KOPT-K1 (cell line): Measurements from ENCODE around the gene ANK2.
A peak's percentile ranks its signal among the peaks of the same experiment; 100 is the strongest.

ENCODE experiments used
- H3K27ac ChIP-seq: fragments of 200-600 bp; sonication (generic); 2 replicates; pipeline ENCODE4 v1.5.1; 2016; ENCODE audit warnings: antibody characterized with exemption, mild to moderate bottlenecking, low read depth, low read length; ENCODE audit not compliant: poor library complexity, severe bottlenecking
- H3K36me3 ChIP-seq: fragments of 200-600 bp; sonication (generic); 2 replicates; pipeline ENCODE4 v1.5.1; 2017; ENCODE audit warnings: antibody characterized with exemption, mild to moderate bottlenecking, low read length, moderate library complexity; ENCODE audit not compliant: insufficient read depth
- H3K9me3 ChIP-seq: fragments of 200-600 bp; sonication (generic); 2 replicates; pipeline ENCODE4 v1.5.1; 2017; ENCODE audit warnings: antibody characterized with exemption, low read length, mild to moderate bottlenecking; ENCODE audit not compliant: insufficient read depth, poor library complexity, severe bottlenecking

ANK2 gene

DNA sequence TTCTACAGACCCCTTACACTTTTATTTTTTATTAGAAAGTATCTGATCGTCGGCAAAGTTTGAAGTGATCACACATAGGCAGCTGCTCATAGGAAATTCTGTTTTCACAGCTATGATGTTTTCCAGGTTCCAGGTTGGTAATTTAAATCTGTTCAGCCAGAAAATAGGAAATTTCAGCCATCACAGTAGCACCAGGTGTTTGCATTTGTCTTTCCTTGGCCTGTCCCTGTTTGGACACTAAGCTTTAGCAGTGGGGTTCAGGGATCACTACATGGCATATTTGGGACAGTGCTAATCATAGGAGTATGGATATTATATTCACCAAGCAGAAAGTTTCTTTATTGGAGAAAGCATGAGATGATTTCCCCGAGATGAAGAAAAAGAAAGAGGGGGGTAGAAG, 92.9 kb downstream of the ANK2 start:
- Histone ChIP-seq H3K36me3 (no peaks in the 10 kb centered on the region), H3K27ac (no peak overlapping the region), H3K9me3 (no peaks in the 10 kb centered on the region)

DNA sequence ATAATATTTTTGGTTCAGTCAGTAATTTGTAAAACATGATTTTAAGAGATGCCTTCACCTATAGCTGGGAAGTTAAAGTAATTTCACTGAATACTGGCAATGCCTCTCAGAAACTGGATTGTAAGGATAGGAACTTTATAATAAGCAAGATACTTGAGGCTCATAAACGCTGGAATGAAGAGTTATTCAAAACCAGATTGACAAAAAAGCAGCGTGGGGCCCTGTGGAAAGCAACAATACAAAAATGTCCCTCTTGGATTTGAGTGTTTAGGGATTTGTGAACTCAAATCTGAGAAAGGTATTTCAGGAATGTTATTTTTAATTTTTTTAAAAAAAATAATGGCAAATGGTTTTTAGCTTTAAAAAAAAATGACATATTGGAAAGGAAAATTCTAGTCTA, 94.6 kb downstream of the ANK2 start:
- no peaks in the 10 kb centered on the region for H3K36me3 ChIP-seq
- H3K9me3 ChIP-seq, result no peaks in the 10 kb centered on the region
- no peak overlapping the region for H3K27ac ChIP-seq

DNA sequence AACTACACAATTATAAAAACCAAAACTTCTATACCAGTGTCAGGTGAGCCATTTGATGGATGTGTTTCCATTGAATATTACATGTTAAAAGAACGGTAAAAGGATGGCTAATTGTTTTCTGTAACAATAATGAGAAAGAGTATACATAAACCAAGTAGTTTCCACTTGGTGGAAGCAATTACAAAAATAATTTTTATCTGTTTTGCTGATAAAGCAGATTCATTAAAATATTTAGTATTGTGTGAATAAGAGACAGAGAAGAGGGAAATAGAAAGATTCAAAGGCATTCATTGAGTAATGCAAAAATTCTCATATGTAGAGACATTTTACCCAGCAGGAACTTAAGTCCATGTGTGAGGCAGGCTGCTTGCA, 95.7 kb downstream of the ANK2 start:
- Histone ChIP-seq H3K36me3 (no peaks in the 10 kb centered on the region), H3K27ac (no peak overlapping the region), H3K9me3 (no peaks in the 10 kb centered on the region)

DNA sequence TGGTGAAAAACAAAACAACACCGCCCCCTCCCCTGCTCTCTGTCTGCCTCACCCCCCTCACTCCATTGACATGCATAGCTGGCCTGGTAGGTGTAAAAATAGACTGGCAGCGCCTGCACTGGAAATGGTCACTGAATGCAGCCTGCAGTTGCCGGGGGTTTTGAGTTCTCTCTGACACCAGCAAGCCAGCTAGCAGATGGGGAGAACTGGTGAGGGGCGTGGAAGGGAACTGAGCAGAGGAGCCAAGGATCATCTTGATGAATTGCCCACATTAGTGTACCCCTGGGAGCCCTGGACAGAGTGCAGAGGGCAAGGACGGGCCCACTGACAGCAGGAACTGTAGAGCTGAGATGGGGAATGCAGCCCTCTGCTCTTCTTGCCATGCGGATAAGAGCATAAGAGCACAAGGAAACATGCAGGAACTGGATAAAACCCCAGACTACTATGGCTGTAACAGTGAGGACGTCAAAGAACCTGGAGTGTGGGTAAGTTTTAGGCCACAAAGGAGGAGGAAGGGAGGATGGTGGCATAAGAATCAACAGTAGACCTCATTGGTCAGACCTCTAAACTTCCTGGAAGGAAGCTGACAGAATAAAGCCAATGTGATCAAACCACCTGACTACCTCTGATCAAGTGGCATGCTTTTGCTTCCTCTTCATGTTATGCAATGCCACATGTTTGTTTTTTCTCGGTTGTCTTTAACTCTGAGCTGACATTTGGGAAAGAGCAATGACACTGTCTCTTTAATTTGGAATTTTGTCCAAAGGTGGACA, 96.3 kb downstream of the ANK2 start:
- no peaks in the 10 kb centered on the region for H3K9me3 ChIP-seq
- no peaks in the 10 kb centered on the region for H3K36me3 ChIP-seq
- H3K27ac ChIP-seq, result no peak overlapping the region

DNA sequence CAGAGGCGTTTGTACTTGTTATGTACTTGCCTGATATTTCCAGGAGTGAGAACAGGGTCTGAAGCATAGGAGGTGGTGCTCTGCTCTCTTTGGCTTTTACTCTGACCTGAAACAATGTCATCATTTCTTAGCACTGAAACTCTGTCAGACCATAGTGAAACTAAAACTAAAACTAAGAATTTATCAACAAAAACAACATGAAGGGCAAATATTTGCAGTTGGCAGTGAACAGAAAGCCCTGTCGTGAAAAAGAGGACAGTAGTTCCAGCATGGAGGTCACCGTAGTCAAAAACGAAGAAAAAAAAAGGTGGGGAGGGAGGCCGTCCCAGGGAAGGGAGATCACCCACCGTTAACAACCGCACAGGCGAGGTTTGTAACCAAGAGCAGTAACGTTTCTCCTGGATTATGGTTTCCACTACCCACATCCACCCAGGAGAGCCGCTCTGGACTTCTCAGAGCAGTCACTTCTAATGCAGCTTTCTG, 97.5 kb downstream of the ANK2 start:
- H3K27ac ChIP-seq, result peak overlapping the region; percentile 53

DNA sequence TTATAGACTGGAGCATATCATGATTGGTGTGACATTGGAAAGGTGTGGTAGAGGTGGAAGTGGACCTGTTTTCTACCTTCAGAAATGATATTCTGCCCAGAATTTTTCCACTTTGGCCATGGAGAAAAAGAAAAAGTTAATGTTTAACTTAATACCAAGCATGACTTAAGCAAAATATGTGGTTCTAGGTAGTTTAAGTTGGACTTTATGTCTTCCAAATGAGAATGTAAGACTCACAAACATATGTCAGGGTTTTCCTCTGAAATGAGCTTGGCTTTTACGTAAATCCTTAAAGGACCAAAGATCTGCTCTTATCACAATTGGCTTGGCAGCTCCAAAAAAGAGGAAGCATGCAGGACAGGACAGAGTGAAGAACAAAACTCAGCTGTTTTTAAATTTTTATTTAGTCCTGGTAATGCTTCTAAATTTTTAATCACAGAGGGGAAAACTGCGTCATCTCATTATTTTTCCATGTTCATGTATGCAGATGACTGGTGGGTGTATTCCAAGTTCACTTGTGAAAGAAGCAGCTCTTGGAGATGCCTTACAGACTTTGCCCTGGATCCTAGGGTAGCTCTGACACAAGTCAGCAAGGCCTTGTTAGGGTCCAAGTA, 98.2 kb downstream of the ANK2 start:
- H3K27ac ChIP-seq, result peak overlapping the region; percentile 53

More for the DNA sequence above, 97.5 kb downstream of the ANK2 start:
- Histone ChIP-seq H3K36me3 (no peaks in the 10 kb centered on the region), H3K9me3 (no peaks in the 10 kb centered on the region)

DNA sequence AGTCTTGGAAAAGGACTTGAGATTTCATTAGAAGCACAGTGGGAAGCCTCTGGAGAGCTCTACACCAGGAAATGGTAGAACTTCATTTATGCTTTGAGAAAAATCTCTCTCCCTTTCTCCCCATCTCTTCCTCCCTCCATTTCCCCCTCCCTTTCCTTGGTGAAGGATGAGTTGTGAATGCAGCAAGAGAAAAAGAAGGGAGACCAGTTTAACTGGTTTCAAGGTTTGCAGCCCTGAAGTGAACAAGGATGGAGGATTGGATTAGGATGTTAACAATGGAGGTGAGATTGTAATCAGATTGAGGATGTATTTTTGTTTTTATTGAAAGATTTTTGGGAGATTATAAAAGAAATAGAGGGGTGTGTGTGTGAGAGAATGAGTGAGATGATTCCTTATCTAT, 99.5 kb downstream of the ANK2 start:
- Histone ChIP-seq H3K27ac (no peak overlapping the region), H3K36me3 (no peaks in the 10 kb centered on the region), H3K9me3 (no peaks in the 10 kb centered on the region)

More for the DNA sequence above, 98.2 kb downstream of the ANK2 start:
- H3K9me3 ChIP-seq, result no peaks in the 10 kb centered on the region
- H3K36me3 ChIP-seq, result no peaks in the 10 kb centered on the region

DNA sequence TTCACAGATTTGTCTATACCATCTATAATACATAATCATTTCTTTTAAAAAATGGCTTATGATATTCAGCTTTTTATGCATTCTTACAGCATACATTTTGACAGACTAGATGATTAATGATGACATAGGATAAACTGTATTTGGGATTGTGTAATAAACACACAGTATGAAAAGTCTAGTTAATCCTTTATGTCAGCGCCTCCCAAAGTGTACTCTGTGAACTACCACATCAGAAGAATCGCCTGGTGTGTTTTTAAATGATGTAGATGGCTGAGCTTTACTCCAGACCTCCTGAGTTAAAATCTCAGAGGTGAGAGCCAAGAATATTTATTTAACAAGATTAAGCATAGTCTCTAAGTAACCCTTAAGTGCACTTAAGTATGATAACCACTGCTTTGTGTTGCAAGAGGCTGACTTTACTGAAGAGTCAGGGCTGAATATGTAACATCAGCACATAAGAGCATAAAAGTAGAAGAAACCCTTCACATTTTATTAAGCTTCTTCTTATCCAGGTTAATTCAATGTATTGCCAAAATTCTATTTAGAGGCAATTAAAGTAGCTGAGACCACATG, 104.2 kb downstream of the ANK2 start:
- no peaks in the 10 kb centered on the region for H3K9me3 ChIP-seq
- no peaks in the 10 kb centered on the region for H3K36me3 ChIP-seq
- no peak overlapping the region for H3K27ac ChIP-seq

DNA sequence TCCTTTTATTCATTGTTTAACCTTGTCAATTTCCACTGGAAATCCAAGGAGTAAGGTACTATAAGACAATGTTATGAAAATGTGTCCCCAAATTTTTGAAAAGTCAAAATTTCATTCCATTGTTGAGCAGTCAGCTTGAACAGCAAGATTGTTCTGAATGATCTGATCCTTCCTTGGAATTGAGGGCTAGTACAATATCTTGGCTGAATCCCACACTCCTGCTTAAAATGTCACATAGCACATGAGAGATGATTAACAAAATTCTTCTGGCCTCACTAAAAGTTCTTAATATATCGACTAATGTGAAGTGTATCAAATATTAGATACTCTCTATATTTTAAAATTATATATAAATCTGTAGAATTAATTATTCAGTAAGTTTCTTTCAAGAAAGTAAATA, 104.8 kb downstream of the ANK2 start:
- Histone ChIP-seq H3K9me3 (no peaks in the 10 kb centered on the region), H3K27ac (no peak overlapping the region), H3K36me3 (no peaks in the 10 kb centered on the region)

DNA sequence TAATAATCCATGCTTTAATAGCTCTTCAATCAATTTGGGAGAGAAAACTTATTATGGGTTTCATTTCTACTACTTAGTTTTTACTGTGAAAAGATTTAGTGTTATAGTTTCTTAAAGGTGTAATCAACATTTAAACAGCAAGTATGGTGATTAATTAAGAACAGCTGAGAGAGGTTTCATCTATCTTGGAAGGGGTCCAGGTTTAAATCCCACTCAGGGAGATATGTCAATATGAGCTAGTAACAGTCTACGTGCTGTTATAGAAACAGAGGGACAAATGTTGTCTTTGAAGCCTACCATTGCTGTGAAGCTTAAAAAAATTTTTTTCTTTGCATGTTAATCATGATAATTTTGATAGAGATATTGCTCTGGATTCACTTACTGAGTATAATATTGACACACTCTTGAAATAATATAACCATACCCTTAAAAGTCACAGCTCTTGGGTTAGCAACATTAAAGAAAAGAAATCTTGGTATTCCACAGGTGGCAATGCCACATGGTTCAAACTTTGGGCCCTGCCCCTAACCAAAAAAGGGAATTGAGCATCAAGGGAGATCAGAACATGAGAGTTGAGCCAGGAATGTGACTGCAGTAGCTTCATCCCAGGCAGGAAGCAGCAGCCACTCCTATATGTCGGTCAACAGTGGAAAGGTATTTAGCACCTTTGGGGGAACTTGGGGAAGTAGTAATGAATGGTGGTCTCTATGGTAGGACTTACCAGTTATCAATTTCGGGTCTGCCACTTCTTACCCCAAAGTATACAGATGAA, 107.8 kb downstream of the ANK2 start:
- H3K9me3 ChIP-seq, result no peaks in the 10 kb centered on the region
- no peaks in the 10 kb centered on the region for H3K36me3 ChIP-seq
- H3K27ac ChIP-seq, result no peak overlapping the region

DNA sequence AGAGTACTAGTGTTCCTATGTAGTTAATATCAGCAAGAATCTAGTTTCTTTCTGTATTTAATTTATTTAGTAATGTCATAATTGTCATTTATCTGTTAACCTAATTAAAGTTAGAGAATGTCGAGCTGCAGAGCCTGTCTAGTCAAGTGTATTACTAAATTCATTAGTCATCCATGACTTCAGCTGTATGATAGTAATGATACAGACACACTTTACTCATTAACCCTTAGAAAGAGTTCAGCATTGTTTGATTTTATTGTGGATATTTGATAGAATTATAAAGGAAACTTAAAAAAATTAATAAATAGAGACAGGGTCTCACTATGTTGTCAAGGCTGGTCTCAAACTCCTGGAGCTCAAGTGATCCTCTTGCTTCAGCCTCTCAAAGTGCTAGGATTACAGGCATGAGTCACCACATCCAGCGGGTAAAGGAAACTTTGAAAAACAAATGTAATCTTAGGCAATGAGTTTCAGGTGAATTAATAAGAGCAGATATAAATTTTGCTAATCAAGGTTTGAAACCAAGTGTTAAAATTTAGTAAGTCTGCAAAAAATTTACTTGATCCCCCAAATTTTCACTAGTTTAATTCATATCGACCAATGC, 110.6 kb downstream of the ANK2 start:
- H3K36me3 ChIP-seq, result no peaks in the 10 kb centered on the region
- no peak overlapping the region for H3K27ac ChIP-seq
- no peaks in the 10 kb centered on the region for H3K9me3 ChIP-seq

DNA sequence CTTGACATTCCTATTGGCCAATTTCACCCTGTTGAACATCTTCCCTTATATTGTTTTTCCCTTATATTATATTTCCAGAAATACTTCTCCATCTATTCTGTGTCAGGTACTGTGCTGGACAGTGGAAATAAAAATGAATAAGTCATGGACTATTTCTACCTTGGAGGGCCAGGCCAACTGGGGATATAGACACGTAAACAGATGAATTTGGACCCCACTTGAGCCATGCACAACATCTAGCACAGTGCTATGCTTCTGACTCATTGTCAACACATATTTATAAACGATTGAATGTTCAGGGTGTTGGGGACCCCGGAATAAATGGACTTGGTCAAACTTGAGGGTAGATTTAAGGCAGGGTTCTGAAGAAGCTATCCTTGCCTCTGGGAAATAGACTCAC, 111.1 kb downstream of the ANK2 start:
- Histone ChIP-seq H3K36me3 (no peaks in the 10 kb centered on the region), H3K27ac (no peak overlapping the region), H3K9me3 (no peaks in the 10 kb centered on the region)

DNA sequence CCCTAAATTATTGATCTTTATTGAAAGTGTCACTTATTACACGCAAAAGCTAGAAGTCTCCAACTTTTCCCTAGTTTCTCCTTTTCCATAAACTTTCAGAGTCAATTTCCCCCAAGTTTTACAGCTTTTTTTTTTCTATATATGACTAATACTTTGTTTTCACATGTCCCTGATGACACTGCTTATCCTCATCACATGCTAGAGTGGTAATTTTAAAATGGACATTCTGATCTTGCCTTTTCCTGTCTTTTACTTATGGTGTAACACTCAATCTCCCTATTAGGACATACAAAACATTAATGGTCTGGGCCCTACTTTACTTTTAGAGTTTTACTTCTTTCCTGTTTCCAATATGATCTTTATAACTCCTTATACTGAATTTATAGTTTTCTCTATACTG, 112.6 kb downstream of the ANK2 start:
- H3K9me3 ChIP-seq, result no peaks in the 10 kb centered on the region

DNA sequence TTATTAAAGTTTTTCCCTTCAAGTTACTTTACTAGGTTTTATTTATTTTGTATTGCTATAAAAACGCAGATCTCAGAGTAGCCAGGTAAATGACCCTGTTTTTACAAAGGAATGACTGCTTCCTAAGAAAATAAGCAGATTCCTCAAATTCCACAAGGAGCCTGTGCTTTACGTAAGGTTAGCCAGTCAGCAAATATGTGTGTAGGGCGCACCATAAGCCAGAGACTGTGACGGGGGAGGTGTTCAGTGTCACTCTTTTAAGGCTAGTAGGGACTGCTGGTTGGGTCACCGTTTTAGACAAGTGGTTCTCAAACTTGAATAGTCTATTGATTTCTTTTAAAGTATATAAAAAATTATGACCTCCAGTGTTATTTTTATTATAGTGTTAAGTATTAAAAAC, 119.9 kb downstream of the ANK2 start:
- Histone ChIP-seq H3K36me3 (no peaks in the 10 kb centered on the region), H3K9me3 (no peaks in the 10 kb centered on the region), H3K27ac (no peak overlapping the region)

More for the DNA sequence above, 112.6 kb downstream of the ANK2 start:
- no peak overlapping the region for H3K27ac ChIP-seq
- no peaks in the 10 kb centered on the region for H3K36me3 ChIP-seq
